Tibial artery (tissue), 4 donors: Measurements from ENCODE around the gene PLD5.
"Not testable (repeated sequence)": the region's sequence is repeated elsewhere in the genome, so short reads cannot be mapped to it uniquely, and the experiment has no call there.

Experiments
- DNase-seq, 2 donors: peaks; one replicate each; pipeline ENCODE4 v3.0.0-alpha.2; 2019
- H3K27ac ChIP-seq, 2 donors: fragments of 200-600 bp; sonication (generic) in 1 of 2; 1 replicate in 1 of 2; 2 replicates in 1 of 2; pipeline ENCODE4 v1.5.1; 2018 to 2019; ENCODE audit warnings: mild to moderate bottlenecking in 1 of 2
- H3K27me3 ChIP-seq, 2 donors: fragments of 200-600 bp; sonication (generic) in 1 of 2; one replicate each; pipeline versions ENCODE4 v1.5.1 to v1.6.0; 2016 to 2019
- H3K36me3 ChIP-seq, 3 donors: fragments of 200-600 bp; sonication (generic) in 2 of 3; one replicate each; pipeline ENCODE4 v1.5.1; 2016 to 2019; ENCODE audit warnings: mild to moderate bottlenecking in 2 of 3
- H3K4me1 ChIP-seq, 4 donors: fragments of 200-600 bp; sonication (generic) in 2 of 4; 1 replicate in 3 of 4; 2 replicates in 1 of 4; pipeline ENCODE4 v1.5.1; 2016 to 2019
- H3K4me3 ChIP-seq, 2 donors: fragments of 200-600 bp; sonication (generic) in 1 of 2; 1 replicate in 1 of 2; 2 replicates in 1 of 2; pipeline ENCODE4 v1.5.1; 2018 to 2019; ENCODE audit warnings: mild to moderate bottlenecking in 2 of 2
- H3K9me3 ChIP-seq, 3 donors: fragments of 200-600 bp; sonication (generic) in 1 of 3; one replicate each; pipeline ENCODE4 v1.5.1; 2016 to 2019
- intact Hi-C: fragments of 100-400 bp; cut with DNase I; formaldehyde crosslinking; loops from one replicate; pipeline ENCODE4 v1.15.0; 2023; ENCODE audit warnings: low total_unique reads
- TF ChIP-seq, protein P1 (sequence below), 2 experiments: fragments of 200-600 bp in 1 of 2; fragments of 450-650 bp in 1 of 2; IDR thresholded peaks; one replicate each; pipeline ENCODE4 v1.5.1; 2017 to 2019; ENCODE audit warnings: antibody characterized with exemption in 2 of 2, mild to moderate bottlenecking in 1 of 2, moderate library complexity in 1 of 2

Gene PLD5

GRCh38 chr1:242225767-242226573 is 298.5 kb downstream of the PLD5 start:
- intact Hi-C loops, result no loop called here

DNA sequence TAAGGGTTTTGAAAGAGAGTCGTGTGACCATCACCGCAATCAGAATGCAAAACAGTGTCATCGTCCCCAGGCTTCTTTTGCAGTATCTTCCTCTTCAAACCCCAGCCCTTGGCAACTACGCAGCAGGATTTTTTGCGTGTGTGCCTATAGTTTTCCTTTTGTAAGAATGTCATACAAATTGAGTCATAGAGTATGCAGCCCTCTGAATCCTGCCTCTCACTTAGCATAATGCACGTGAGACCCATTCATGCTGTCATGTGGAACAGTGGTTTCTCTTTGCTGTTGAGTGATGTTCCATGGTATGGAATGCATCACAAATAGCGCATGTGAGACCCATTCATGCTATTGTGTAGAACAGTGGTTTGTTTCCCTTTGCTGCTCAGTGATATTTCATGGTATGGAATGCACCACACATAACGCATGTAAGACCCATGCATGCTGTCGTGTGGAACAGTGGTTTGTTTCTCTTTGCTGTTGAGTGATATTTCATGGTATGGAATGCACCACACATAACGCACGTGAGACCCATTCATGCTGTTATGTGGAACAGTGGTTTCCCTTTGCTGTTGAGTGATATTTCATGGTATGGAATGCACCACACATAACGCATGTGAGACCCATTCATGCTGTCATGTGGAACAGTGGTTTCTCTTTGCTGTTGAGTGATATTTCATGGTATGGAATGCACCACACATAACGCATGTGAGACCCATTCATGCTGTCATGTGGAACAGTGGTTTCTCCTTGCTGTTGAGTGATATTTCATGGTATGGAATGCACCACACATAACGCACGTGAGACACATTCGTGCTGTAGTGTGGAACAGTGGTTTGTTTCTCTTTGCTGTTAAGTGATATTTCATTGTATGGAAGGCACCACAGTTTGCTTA is 299.4 kb downstream of the PLD5 start:
- H3K27me3 ChIP-seq, H3K36me3 ChIP-seq, DNase-seq, intact Hi-C loops, H3K27ac ChIP-seq, H3K4me3 ChIP-seq, H3K4me1 ChIP-seq, H3K9me3 ChIP-seq: not testable (repeated sequence)

More at GRCh38 chr1:242225767-242226573, 298.5 kb downstream of the PLD5 start:
- H3K4me1 ChIP-seq, result no peaks in the 10 kb centered on the region
- no peaks in the 10 kb centered on the region for H3K9me3 ChIP-seq
- no peaks in the 10 kb centered on the region for H3K27me3 ChIP-seq
- no peak overlapping the region for H3K4me3 ChIP-seq
- TF ChIP-seq, protein P1, sequence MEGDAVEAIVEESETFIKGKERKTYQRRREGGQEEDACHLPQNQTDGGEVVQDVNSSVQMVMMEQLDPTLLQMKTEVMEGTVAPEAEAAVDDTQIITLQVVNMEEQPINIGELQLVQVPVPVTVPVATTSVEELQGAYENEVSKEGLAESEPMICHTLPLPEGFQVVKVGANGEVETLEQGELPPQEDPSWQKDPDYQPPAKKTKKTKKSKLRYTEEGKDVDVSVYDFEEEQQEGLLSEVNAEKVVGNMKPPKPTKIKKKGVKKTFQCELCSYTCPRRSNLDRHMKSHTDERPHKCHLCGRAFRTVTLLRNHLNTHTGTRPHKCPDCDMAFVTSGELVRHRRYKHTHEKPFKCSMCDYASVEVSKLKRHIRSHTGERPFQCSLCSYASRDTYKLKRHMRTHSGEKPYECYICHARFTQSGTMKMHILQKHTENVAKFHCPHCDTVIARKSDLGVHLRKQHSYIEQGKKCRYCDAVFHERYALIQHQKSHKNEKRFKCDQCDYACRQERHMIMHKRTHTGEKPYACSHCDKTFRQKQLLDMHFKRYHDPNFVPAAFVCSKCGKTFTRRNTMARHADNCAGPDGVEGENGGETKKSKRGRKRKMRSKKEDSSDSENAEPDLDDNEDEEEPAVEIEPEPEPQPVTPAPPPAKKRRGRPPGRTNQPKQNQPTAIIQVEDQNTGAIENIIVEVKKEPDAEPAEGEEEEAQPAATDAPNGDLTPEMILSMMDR (IDR thresholded peaks at IDR 0.05), result no peak
- H3K36me3 ChIP-seq, result no peaks in the 10 kb centered on the region
- no peak overlapping the region for H3K27ac ChIP-seq
- DNase-seq, result no peak

GRCh38 chr1:242224461-242224860 is 300.0 kb downstream of the PLD5 start:
- DNase-seq, result no peak
- intact Hi-C loops, result no loop called here
- Histone ChIP-seq H3K4me3 (no peak overlapping the region), H3K36me3 (peaks cover 0 to 4% (median 0%) of the 10 kb centered on the region in 3 donors), H3K27me3 (no peaks in the 10 kb centered on the region), H3K9me3 (no peaks in the 10 kb centered on the region), H3K4me1 (no peaks in the 10 kb centered on the region), H3K27ac (no peak overlapping the region)
- TF ChIP-seq, protein P1 (IDR thresholded peaks at IDR 0.05), result no peak

DNA sequence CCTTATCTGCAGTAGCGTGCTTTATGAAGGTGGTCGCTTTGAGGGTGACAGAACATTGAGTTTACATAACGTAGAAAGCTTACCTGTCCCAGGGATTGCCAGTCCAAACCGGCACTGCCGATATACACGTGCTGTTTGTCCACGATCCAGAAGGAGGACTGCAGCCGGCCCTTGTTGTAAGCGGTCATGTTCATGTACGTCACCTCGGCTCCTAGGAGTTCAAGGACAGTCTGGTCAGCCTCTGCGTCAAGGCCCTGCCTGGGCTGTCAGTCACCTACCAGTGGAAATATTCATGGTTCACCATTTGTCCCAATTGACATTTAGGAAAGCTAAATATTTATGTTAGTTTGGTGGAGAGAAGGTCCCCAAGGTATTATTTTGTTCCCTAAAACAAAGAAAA is 304.6 kb downstream of the PLD5 start:
- H3K4me1 ChIP-seq, result no peaks in the 10 kb centered on the region
- no peak for DNase-seq
- TF ChIP-seq, protein P1 (IDR thresholded peaks at IDR 0.05), result no peak
- no peaks in the 10 kb centered on the region for H3K27me3 ChIP-seq
- H3K9me3 ChIP-seq, result peaks cover 0 to 6% (median 6%) of the 10 kb centered on the region in 3 donors
- intact Hi-C loops, result no loop called here
- H3K27ac ChIP-seq, result no peak overlapping the region
- no peak overlapping the region for H3K4me3 ChIP-seq
- H3K36me3 ChIP-seq, result peaks cover 4 to 22% (median 12%) of the 10 kb centered on the region in 3 donors

DNA sequence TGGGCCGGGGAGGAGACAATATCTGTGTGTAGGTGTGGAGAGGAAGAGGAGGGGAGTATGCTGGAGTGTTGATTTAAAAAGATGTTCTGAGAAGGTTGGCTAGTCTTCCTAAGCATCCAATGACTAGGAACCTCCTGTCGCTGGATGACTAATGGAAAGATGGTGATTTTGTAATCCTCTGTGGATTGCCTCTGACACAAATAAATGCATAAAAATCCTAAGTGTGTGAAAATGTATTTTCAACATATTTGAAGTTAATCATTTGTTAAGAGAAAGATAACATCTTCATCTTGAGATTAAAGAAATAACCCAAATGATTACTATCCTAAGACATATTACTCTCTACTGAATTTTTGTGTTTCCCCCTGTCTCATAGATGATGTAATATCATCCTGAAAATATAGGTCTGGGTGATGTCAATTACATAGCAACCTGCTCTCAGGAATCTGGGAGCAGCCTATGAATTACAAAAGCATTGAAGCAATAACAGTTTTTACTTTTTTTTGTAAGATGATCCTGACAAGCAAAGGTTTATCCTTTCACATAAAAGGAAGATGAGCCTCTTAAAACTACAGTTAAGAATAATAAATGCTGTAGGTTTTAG is 305.1 kb downstream of the PLD5 start:
- no peaks in the 10 kb centered on the region for H3K27me3 ChIP-seq

More for the DNA sequence above, 305.1 kb downstream of the PLD5 start:
- Histone ChIP-seq H3K4me1 (no peaks in the 10 kb centered on the region), H3K36me3 (peaks cover 4 to 22% (median 12%) of the 10 kb centered on the region in 3 donors), H3K9me3 (peaks cover 0 to 6% (median 6%) of the 10 kb centered on the region in 3 donors), H3K27ac (no peak overlapping the region), H3K4me3 (no peak overlapping the region)
- TF ChIP-seq, protein P1 (IDR thresholded peaks at IDR 0.05), result no peak
- no peak for DNase-seq
- intact Hi-C loops, result no loop called here
